Nephron (organoid): Measurements from ENCODE around the gene MS4A2.
"Not testable (repeated sequence)": the region's sequence is repeated elsewhere in the genome, so short reads cannot be mapped to it uniquely, and the experiment has no call there.

Experiments
- H3K27ac Mint-ChIP-seq, 3 experiments: 2 replicates each; pipeline ENCODE4 v1.8.0; 2020; ENCODE audit warnings: mixed read lengths in 3 of 3, mild to moderate bottlenecking in 2 of 3, moderate library complexity in 1 of 3
- H3K27me3 Mint-ChIP-seq: 2 replicates; pipeline ENCODE4 v1.8.0; 2021; ENCODE audit warnings: low read depth, mild to moderate bottlenecking, moderate library complexity, mixed read lengths
- H3K36me3 Mint-ChIP-seq: 2 replicates; pipeline ENCODE4 v1.8.0; 2020; ENCODE audit warnings: low read depth, mixed read lengths
- H3K4me1 Mint-ChIP-seq: 2 replicates; pipeline ENCODE4 v1.8.0; 2020; ENCODE audit warnings: mixed read lengths
- H3K4me3 Mint-ChIP-seq, 3 experiments: 2 replicates each; pipeline ENCODE4 v1.8.0; 2020; ENCODE audit warnings: mild to moderate bottlenecking in 3 of 3, mixed read lengths in 3 of 3, moderate library complexity in 2 of 3
- H3K9me3 Mint-ChIP-seq: 2 replicates; pipeline ENCODE4 v1.8.0; 2020; ENCODE audit warnings: mixed read lengths
- TF ChIP-seq, protein P1 (sequence below), 3 experiments: fragments of 200-600 bp; sonication (generic); IDR thresholded peaks; one replicate each; pipeline ENCODE4 v1.5.0; 2021; ENCODE audit warnings: antibody characterized with exemption in 3 of 3; ENCODE audit not compliant: unreplicated experiment in 3 of 3

The MS4A2 gene

DNA sequence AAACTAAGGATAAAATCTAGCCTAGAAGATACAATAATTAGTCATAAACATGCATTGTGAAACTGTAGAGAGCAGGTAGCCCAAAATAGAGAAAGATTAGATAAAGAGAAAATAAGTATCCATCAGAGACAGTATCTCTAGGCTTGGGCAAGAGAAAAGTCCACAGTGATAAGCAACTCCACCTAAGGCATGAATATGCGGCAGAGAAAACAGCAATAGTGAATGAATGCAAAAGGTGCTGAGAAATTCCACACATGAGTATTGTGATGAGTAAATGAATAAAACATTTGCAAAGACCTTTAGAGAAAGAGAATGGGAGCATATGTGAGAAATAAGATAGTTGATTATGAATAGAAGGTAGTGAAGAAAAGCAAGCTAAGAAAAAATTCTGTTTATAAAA lies 8.7 kb downstream of the MS4A2 start:
- Mint-ChIP-seq H3K27me3 (no peaks in the 10 kb centered on the region), H3K27ac (no peak overlapping the region), H3K4me1 (no peaks in the 10 kb centered on the region), H3K4me3 (no peak overlapping the region), H3K9me3 (no peaks in the 10 kb centered on the region), H3K36me3 (no peaks in the 10 kb centered on the region)
- TF ChIP-seq, protein P1, sequence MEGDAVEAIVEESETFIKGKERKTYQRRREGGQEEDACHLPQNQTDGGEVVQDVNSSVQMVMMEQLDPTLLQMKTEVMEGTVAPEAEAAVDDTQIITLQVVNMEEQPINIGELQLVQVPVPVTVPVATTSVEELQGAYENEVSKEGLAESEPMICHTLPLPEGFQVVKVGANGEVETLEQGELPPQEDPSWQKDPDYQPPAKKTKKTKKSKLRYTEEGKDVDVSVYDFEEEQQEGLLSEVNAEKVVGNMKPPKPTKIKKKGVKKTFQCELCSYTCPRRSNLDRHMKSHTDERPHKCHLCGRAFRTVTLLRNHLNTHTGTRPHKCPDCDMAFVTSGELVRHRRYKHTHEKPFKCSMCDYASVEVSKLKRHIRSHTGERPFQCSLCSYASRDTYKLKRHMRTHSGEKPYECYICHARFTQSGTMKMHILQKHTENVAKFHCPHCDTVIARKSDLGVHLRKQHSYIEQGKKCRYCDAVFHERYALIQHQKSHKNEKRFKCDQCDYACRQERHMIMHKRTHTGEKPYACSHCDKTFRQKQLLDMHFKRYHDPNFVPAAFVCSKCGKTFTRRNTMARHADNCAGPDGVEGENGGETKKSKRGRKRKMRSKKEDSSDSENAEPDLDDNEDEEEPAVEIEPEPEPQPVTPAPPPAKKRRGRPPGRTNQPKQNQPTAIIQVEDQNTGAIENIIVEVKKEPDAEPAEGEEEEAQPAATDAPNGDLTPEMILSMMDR (IDR thresholded peaks at IDR 0.05; ENCODE audit: unreplicated experiment in 3 of 3), result no peak

DNA sequence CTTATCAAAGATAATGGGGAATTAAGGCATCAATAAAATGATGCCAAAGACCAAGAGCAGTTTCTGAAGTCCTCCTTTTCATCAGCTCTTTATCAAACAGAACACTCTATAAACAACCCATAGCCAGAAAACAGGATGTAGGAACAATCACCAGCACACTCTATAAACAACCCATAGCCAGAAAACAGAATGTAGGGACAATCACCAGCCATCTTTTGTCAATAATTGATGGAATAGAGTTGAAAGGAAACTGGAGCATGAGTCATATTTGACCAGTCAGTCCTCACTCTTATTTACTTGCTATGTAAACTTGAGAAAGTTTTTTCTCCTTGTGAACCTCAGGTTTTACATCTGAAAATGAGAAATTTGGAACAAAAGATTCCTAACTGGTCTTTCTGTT lies 10.0 kb downstream of the MS4A2 start:
- H3K4me1 Mint-ChIP-seq, result no peaks in the 10 kb centered on the region
- H3K4me3 Mint-ChIP-seq, result no peak overlapping the region
- H3K27me3 Mint-ChIP-seq, result no peaks in the 10 kb centered on the region
- H3K36me3 Mint-ChIP-seq, result no peaks in the 10 kb centered on the region
- TF ChIP-seq, protein P1 (IDR thresholded peaks at IDR 0.05; ENCODE audit: unreplicated experiment in 3 of 3), result no peak
- no peaks in the 10 kb centered on the region for H3K9me3 Mint-ChIP-seq
- H3K27ac Mint-ChIP-seq, result no peak overlapping the region

DNA sequence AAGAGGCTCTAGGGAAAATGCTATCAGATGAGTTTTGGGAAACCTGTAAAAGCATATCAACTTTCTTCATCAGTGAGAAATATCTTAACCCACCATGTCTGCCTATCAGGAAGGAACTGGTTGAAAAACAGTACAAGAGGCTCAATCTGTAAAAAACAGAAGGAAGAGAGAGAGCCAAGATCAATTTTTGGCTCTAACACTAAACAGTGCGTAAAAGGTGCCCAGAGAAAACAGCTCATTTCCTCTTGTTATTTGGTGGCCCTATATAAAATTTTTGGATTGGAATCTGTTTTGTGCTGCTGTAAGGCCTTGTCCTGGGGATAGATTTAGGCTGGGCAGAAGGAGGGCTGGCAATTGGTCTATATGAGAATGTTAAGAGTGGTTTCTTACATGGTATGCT lies 12.1 kb downstream of the MS4A2 start:
- H3K27me3 Mint-ChIP-seq, result no peaks in the 10 kb centered on the region
- H3K9me3 Mint-ChIP-seq, result no peaks in the 10 kb centered on the region
- H3K36me3 Mint-ChIP-seq, result no peaks in the 10 kb centered on the region
- H3K4me3 Mint-ChIP-seq, result no peak overlapping the region
- no peaks in the 10 kb centered on the region for H3K4me1 Mint-ChIP-seq
- no peak overlapping the region for H3K27ac Mint-ChIP-seq
- TF ChIP-seq, protein P1 (IDR thresholded peaks at IDR 0.05; ENCODE audit: unreplicated experiment in 3 of 3), result no peak

DNA sequence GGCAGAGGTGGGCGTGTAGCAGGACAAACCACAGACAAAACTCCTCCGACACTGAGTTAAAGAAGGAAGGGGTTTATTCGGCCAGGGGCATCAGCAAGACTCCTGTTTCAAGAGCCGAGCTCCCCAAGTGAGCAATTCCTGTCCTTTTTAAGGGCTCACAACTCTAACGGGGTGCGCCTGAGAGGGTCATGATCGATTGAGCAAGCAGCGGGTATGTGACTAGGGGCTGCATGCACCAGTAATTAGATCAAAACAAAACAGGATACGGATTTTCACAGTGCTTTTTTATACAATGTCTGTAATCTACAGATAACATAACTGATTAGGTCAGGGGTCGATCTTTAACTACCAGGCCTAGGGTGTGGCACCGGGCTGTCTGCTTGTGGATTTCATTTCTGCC lies 12.9 kb downstream of the MS4A2 start:
- not testable (repeated sequence) for H3K4me3 Mint-ChIP-seq, H3K9me3 Mint-ChIP-seq, H3K4me1 Mint-ChIP-seq, H3K36me3 Mint-ChIP-seq, H3K27me3 Mint-ChIP-seq, H3K27ac Mint-ChIP-seq

DNA sequence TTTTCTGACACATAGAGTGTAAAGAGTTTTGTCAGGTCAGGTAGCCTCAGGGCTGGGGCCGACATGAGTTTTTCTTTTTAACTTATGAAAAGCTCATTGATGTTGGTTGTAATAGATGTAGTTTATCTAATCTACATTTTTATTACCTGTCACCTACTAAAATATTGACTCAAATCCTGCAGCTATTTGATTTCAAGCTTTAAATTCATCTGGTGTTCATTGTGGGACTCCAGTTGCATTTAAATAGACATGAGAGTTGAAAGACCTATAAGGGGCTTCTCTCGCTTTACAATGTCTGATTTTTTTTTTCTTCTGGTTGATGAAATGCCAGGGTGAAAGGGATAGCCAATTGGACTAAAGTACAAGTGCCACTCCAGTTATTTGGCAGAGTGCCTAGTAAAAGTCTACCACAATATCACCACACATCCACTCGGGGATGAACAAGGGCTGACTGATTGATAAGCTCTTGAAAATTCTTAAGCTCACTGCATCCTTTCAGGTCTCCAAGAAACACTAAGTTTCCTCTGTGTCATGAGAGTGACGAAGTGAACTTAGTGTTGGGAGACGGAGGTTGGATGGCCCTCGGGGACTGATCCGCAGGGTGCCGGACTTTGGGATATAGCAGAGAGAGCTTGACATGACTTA lies 16.1 kb downstream of the MS4A2 start:
- not testable (repeated sequence) for H3K36me3 Mint-ChIP-seq, H3K27me3 Mint-ChIP-seq, H3K4me1 Mint-ChIP-seq, H3K27ac Mint-ChIP-seq, H3K4me3 Mint-ChIP-seq, H3K9me3 Mint-ChIP-seq

DNA sequence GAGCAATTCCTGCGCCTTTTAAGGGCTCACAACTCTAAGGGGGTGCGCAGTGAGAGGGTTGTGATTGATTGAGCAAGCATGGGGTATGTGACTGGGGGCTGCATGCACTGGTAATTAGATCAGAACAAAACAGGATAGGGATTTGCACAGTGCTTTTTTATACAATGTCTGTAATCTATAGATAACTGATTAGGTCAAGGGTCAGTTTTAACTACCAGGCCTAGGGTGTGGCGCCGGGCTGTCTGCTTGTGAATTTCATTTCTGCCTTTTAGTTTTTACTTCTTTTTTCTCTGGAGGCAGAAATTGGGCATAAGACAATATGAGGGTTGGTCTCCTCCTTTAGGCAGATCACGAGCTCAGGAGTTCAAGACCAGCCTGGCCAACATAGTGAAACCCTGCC lies 20.2 kb downstream of the MS4A2 start:
- H3K27ac Mint-ChIP-seq, H3K9me3 Mint-ChIP-seq, H3K4me1 Mint-ChIP-seq, H3K27me3 Mint-ChIP-seq, H3K36me3 Mint-ChIP-seq, H3K4me3 Mint-ChIP-seq: not testable (repeated sequence)

DNA sequence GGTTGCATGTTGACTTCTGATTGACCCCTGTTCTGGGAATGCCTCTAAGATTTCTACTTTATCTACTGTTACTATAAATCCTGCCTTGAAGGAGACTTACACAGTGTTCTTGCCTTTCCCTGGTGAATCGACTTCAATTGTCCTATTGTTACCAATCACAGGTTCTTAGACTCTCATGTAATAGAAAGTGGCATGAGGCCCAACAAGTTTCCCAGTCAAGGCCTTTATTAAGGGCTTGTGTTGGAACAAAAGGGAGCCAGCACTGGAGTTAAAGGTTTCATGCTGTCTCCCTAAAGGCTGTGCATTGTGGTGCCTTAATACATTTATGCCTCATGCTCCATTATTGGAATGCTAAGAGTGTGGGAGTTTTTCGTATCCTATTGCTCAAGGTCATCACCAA lies 23.3 kb downstream of the MS4A2 start:
- Mint-ChIP-seq H3K4me3 (no peak overlapping the region), H3K27ac (peak overlapping the region; percentile 21 to 31 (median 24)), H3K4me1 (peaks cover 5% of the 10 kb centered on the region), H3K9me3 (no peaks in the 10 kb centered on the region), H3K36me3 (no peaks in the 10 kb centered on the region), H3K27me3 (no peaks in the 10 kb centered on the region)
- TF ChIP-seq, protein P1 (IDR thresholded peaks at IDR 0.05; ENCODE audit: unreplicated experiment in 3 of 3), result no peak
